HepG2 (cell line): Measurements from ENCODE around the gene FUNDC1.

Source experiments
- EZH2 ChIP-seq: conservative IDR thresholded peaks from 2 replicates; pipeline ENCODE4 v1.6.1; 2012; ENCODE audit warnings: mild to moderate bottlenecking, low read depth, low read length, moderate library complexity
- ZNF280B ChIP-seq: sonication (generic); formaldehyde crosslinking; IDR thresholded peaks from 2 replicates; pipeline ENCODE4 v1.5.0; 2020; ENCODE audit warnings: missing genetic modification reagents, mild to moderate bottlenecking, borderline replicate concordance
- TF ChIP-seq, protein P1 (sequence below): sonication (generic); formaldehyde crosslinking; IDR thresholded peaks from 2 replicates; pipeline ENCODE4 v1.5.0; 2020; ENCODE audit warnings: mild to moderate bottlenecking, missing genetic modification reagents, moderate library complexity
- TF ChIP-seq, protein P2 (sequence below): sonication (generic); formaldehyde crosslinking; IDR thresholded peaks from 2 replicates; pipeline ENCODE4 v1.5.1; 2020; ENCODE audit warnings: missing genetic modification reagents, mild to moderate bottlenecking, borderline replicate concordance

GRCh38 chrX:44568196-44568595 lies 25.5 kb upstream of the FUNDC1 start:
- TF ChIP-seq ZNF280B (CRISPR knock-in tag) (no peak), EZH2 (no peak)
- TF ChIP-seq, protein P1, sequence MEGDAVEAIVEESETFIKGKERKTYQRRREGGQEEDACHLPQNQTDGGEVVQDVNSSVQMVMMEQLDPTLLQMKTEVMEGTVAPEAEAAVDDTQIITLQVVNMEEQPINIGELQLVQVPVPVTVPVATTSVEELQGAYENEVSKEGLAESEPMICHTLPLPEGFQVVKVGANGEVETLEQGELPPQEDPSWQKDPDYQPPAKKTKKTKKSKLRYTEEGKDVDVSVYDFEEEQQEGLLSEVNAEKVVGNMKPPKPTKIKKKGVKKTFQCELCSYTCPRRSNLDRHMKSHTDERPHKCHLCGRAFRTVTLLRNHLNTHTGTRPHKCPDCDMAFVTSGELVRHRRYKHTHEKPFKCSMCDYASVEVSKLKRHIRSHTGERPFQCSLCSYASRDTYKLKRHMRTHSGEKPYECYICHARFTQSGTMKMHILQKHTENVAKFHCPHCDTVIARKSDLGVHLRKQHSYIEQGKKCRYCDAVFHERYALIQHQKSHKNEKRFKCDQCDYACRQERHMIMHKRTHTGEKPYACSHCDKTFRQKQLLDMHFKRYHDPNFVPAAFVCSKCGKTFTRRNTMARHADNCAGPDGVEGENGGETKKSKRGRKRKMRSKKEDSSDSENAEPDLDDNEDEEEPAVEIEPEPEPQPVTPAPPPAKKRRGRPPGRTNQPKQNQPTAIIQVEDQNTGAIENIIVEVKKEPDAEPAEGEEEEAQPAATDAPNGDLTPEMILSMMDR (CRISPR knock-in tag): no peak
- TF ChIP-seq, protein P2, sequence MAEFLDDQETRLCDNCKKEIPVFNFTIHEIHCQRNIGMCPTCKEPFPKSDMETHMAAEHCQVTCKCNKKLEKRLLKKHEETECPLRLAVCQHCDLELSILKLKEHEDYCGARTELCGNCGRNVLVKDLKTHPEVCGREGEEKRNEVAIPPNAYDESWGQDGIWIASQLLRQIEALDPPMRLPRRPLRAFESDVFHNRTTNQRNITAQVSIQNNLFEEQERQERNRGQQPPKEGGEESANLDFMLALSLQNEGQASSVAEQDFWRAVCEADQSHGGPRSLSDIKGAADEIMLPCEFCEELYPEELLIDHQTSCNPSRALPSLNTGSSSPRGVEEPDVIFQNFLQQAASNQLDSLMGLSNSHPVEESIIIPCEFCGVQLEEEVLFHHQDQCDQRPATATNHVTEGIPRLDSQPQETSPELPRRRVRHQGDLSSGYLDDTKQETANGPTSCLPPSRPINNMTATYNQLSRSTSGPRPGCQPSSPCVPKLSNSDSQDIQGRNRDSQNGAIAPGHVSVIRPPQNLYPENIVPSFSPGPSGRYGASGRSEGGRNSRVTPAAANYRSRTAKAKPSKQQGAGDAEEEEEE (CRISPR knock-in tag): no peak
